HL-60/S4 treated with phorbol 12-myristate 13-acetate at 8.2 ng/mL for 4 days and 3 days (cell line): ENCODE data around the gene ARHGDIG.
"Not testable (repeated sequence)": the region's sequence is repeated elsewhere in the genome, so short reads cannot be mapped to it uniquely, and the experiment has no call there.

ENCODE experiments used
- in situ Hi-C: fragments of 300-500 bp; cut with MboI; formaldehyde crosslinking; loops from 2 replicates; pipeline ENCODE4 v1.15.0; 2022; ENCODE audit warnings: low sequenced_read_pairs

ARHGDIG gene

GRCh38 chr16:280552-280951, at the start of gene ARHGDIG:
ARHGDIG (plus strand) TSS chr16:280591; CDS start chr16:280681, 90 bp downstream.
- in situ Hi-C loops: no loop called here

- in situ Hi-C loops: no loop called here
Measured at GRCh38 chr16:230949-231348, 49.4 kb upstream of the ARHGDIG start.

- in situ Hi-C loops: no loop called here
Measured at GRCh38 chr16:234468-235305, 45.7 kb upstream of the ARHGDIG start, which contains the start of gene FAM234A. FAM234A (plus strand) TSS chr16:234821; CDS start chr16:254414, 19,593 bp downstream.

- in situ Hi-C loops: no loop called here
Measured at GRCh38 chr16:239948-240277, 40.5 kb upstream of the ARHGDIG start.

- in situ Hi-C loops: no loop called here
Measured at GRCh38 chr16:240559-240958, 39.8 kb upstream of the ARHGDIG start.

GRCh38 chr16:242281-242680, 38.1 kb upstream of the ARHGDIG start:
- in situ Hi-C loops: no loop called here

- in situ Hi-C loops: no loop called here
Measured at GRCh38 chr16:243348-243747, 37.0 kb upstream of the ARHGDIG start.

- in situ Hi-C loops: no loop called here
Measured at GRCh38 chr16:245105-245504, 35.3 kb upstream of the ARHGDIG start.

GRCh38 chr16:247027-247426, 33.4 kb upstream of the ARHGDIG start:
- in situ Hi-C loops: no loop called here

GRCh38 chr16:249431-249830, 31.0 kb upstream of the ARHGDIG start:
- in situ Hi-C loops: no loop called here

GRCh38 chr16:252366-253337, 27.7 kb upstream of the ARHGDIG start:
- in situ Hi-C loops: no loop called here

- in situ Hi-C loops: no loop called here
Measured at GRCh38 chr16:253833-254232, 26.6 kb upstream of the ARHGDIG start.

- in situ Hi-C loops: no loop called here
Measured at GRCh38 chr16:254461-254860, 25.9 kb upstream of the ARHGDIG start.

GRCh38 chr16:255183-255582, 25.2 kb upstream of the ARHGDIG start:
- in situ Hi-C loops: no loop called here

GRCh38 chr16:258091-258490, 22.3 kb upstream of the ARHGDIG start:
- in situ Hi-C loops: not testable (repeated sequence)

- in situ Hi-C loops: no loop called here
Measured at GRCh38 chr16:259226-259625, 21.2 kb upstream of the ARHGDIG start.

- in situ Hi-C loops: no loop called here
Measured at GRCh38 chr16:259814-260253, 20.6 kb upstream of the ARHGDIG start.

GRCh38 chr16:260326-260725, 20.1 kb upstream of the ARHGDIG start:
- in situ Hi-C loops: no loop called here

- in situ Hi-C loops: no loop called here
Measured at GRCh38 chr16:261031-261691, 19.2 kb upstream of the ARHGDIG start.

- in situ Hi-C loops: no loop called here
Measured at GRCh38 chr16:262121-262745, 18.2 kb upstream of the ARHGDIG start.
